ENCODE results near the gene CD44.
"Not testable (repeated sequence)": the region's sequence is repeated elsewhere in the genome, so short reads cannot be mapped to it uniquely, and the experiment has no call there.

The CD44 gene

DNA sequence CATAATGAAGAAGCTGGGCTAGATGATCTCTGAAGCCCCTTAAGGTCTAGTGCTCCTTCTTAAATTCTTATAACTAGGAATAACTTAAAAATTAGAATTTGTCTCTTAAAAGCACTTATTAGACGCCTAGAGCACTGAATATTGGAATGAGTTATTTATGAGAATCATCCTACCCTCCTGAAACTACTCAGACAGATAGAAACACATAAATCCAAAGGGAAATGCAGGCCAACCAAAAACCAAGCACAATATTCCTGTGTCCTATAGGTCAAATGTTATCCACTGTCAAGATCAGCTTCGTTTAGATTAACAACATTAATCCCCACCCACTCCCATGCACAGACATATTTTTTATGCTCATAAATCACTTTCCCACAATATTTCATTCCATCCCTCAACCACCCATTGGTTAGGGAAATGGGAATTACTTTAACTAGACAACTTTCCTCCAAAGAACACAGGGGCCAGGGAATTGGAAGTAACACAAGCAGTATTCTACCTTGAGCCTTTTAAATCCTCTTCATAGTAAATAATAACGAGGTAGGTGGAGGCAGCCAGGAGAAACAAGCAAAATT lies 87.1 kb downstream of the CD44 start:
- Histone ChIP-seq H3K4me1 (ENCODE audit: control insufficient read depth, insufficient read depth, low read length) (peaks cover 18% of the 10 kb centered on the region), H3K36me3 (ENCODE audit: control insufficient read depth, insufficient read depth, low read length) (peaks cover 19% of the 10 kb centered on the region), H3K4me3 (ENCODE audit: low read length) (no peak overlapping the region), H3K9ac (ENCODE audit: low read length) (no peak overlapping the region), H3K27ac (ENCODE audit: low read depth, low read length) (no peak overlapping the region), H3K27me3 (ENCODE audit: control insufficient read depth, insufficient read depth, low read length) (no peaks in the 10 kb centered on the region)

DNA sequence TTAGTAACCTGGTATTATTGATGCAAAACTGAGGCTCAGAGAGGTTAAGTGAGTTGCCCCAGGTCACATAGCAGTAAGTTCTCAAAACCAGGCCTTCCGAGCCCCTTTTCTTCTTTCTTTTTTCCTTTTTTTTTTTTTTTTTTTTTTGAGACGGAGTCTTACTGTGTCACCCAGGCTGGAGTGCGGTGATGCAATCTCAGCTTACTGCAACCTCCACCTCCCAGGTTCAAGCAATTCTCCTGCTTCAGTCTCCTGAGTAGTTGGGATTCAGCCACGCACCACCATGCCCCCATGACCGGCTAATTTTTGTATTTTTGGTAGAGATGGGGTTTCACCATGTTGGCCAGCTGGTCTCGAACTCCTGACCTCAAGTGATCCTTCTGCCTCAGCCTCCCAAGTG lies 87.8 kb downstream of the CD44 start:
- not testable (repeated sequence) for H3K4me3 ChIP-seq (ENCODE audit: low read length); H3K27me3 ChIP-seq (ENCODE audit: control insufficient read depth, insufficient read depth, low read length); H3K27ac ChIP-seq (ENCODE audit: low read depth, low read length); H3K9ac ChIP-seq (ENCODE audit: low read length)
- H3K36me3 ChIP-seq (ENCODE audit: control insufficient read depth, insufficient read depth, low read length), result peaks cover 19% of the 10 kb centered on the region
- peaks cover 18% of the 10 kb centered on the region for H3K4me1 ChIP-seq (ENCODE audit: control insufficient read depth, insufficient read depth, low read length)

DNA sequence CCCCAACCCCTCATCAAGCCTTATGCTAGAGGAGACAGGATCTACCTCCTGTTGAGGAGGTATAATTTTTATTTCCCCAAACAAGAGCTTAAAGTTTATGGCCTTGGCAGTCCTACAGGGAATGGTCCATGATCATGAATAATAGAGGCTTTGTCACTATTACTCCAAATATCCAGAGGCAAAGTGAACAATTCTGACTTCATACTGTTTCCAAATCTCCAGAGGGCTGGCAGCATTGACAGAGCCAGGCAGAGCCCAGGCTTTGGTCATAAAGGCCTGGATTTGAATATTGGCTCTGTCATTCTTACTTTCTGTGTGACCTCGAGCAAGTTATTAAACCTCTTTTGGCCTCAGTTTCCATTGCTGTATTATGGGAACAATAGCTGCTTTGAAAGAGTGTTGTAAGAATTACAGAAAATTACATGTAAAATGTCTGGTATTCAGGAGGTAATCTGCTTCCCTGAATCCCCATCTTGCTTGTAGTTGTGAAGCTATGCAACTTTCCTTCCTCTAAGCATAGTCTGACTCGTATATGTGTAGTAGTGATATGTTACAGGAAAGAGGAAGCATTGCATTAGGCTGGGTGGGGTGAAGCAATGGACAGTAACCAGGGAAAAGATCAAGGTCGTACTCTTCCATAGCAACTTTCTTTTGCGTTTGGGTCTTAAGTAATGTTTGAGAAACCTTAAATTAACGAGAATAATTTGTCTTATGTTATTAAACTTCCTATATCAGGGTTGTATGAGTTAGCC lies 88.8 kb downstream of the CD44 start:
- Histone ChIP-seq H3K9ac (ENCODE audit: low read length) (no peak overlapping the region), H3K4me3 (ENCODE audit: low read length) (no peak overlapping the region), H3K4me1 (ENCODE audit: control insufficient read depth, insufficient read depth, low read length) (peaks cover 18% of the 10 kb centered on the region), H3K27ac (ENCODE audit: low read depth, low read length) (peak overlapping the region; percentile 16), H3K27me3 (ENCODE audit: control insufficient read depth, insufficient read depth, low read length) (no peaks in the 10 kb centered on the region), H3K36me3 (ENCODE audit: control insufficient read depth, insufficient read depth, low read length) (peaks cover 17% of the 10 kb centered on the region)

DNA sequence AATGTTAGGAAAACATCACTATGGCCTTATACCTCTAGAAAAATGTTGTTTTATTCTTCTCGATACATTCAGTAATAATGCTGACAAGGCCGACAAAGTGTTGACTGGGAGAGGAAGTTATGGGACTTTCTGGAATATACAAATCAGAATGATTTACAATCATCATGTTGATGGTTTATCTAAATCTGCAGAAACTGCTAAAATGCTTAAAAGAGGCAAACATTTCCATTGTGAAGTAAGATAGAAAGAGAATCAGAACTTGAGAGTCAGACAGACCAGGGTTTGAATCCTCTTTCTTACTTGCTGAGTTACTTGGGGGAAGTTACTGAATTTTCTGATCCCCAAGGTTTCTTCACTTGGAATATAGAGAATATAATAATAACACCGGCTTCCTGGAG lies 89.4 kb downstream of the CD44 start:
- Histone ChIP-seq H3K36me3 (ENCODE audit: control insufficient read depth, insufficient read depth, low read length) (peaks cover 14% of the 10 kb centered on the region), H3K27me3 (ENCODE audit: control insufficient read depth, insufficient read depth, low read length) (no peaks in the 10 kb centered on the region), H3K4me1 (ENCODE audit: control insufficient read depth, insufficient read depth, low read length) (peaks cover 14% of the 10 kb centered on the region), H3K4me3 (ENCODE audit: low read length) (no peak overlapping the region), H3K9ac (ENCODE audit: low read length) (no peak overlapping the region), H3K27ac (ENCODE audit: low read depth, low read length) (no peak overlapping the region)

DNA sequence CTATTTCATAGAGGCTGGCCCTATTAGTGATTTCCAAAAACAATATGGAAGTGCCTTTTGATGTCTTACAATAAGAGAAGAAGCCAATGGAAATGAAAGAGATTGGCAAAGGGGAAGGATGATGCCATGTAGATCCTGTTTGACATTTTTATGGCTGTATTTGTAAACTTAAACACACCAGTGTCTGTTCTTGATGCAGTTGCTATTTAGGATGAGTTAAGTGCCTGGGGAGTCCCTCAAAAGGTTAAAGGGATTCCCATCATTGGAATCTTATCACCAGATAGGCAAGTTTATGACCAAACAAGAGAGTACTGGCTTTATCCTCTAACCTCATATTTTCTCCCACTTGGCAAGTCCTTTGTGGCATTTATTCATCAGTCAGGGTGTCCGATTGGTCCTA lies 91.4 kb downstream of the CD44 start:
- Histone ChIP-seq H3K4me3 (ENCODE audit: low read length) (no peak overlapping the region), H3K27me3 (ENCODE audit: control insufficient read depth, insufficient read depth, low read length) (no peaks in the 10 kb centered on the region), H3K9ac (ENCODE audit: low read length) (no peak overlapping the region), H3K27ac (ENCODE audit: low read depth, low read length) (no peak overlapping the region), H3K4me1 (ENCODE audit: control insufficient read depth, insufficient read depth, low read length) (peaks cover 6% of the 10 kb centered on the region), H3K36me3 (ENCODE audit: control insufficient read depth, insufficient read depth, low read length) (peaks cover 11% of the 10 kb centered on the region)

DNA sequence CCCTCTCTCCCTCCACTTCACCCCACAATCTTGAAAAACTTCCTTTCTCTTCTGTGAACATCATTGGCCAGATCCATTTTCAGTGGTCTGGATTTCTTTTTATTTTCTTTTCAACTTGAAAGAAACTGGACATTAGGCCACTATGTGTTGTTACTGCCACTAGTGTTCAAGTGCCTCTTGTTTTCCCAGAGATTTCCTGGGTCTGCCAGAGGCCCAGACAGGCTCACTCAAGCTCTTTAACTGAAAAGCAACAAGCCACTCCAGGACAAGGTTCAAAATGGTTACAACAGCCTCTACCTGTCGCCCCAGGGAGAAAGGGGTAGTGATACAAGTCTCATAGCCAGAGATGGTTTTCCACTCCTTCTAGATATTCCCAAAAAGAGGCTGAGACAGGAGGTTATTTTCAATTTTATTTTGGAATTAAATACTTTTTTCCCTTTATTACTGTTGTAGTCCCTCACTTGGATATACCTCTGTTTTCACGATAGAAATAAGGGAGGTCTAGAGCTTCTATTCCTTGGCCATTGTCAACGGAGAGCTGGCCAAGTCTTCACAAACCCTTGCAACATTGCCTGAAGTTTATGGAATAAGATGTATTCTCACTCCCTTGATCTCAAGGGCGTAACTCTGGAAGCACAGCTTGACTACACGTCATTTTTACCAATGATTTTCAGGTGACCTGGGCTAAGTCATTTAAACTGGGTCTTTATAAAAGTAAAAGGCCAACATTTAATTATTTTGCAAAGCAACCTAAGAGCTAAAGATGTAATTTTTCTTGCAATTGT lies 92.3 kb downstream of the CD44 start:
- peaks cover 11% of the 10 kb centered on the region for H3K36me3 ChIP-seq (ENCODE audit: control insufficient read depth, insufficient read depth, low read length)
- no peaks in the 10 kb centered on the region for H3K27me3 ChIP-seq (ENCODE audit: control insufficient read depth, insufficient read depth, low read length)
- no peak overlapping the region for H3K4me3 ChIP-seq (ENCODE audit: low read length)
- H3K27ac ChIP-seq (ENCODE audit: low read depth, low read length), result no peak overlapping the region
- peaks cover 6% of the 10 kb centered on the region for H3K4me1 ChIP-seq (ENCODE audit: control insufficient read depth, insufficient read depth, low read length)
- no peak overlapping the region for H3K9ac ChIP-seq (ENCODE audit: low read length)

DNA sequence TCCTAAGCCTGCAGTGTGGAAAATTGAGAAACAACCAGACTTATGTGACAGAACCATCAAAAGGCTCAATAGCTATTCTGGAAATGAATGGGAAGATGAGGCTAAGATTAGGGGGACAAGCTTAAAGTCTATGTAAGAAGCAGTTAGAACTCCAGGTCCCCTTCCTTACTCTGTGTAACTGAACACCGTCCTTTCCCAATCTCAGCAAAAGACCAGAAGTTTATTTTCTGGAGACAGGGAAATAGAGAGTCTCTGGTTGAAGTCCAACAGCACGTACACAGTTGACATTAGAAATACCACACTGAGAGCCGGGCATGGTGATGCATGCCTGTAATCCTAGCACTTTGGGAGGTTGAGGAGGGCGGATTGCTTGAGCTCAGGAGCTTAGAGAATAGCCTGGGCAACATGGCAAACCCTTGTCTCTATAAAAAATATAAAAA lies 93.9 kb downstream of the CD44 start:
- Histone ChIP-seq H3K4me3 (ENCODE audit: low read length) (no peak overlapping the region), H3K36me3 (ENCODE audit: control insufficient read depth, insufficient read depth, low read length) (peaks cover 11% of the 10 kb centered on the region), H3K4me1 (ENCODE audit: control insufficient read depth, insufficient read depth, low read length) (peaks cover 4% of the 10 kb centered on the region), H3K27me3 (ENCODE audit: control insufficient read depth, insufficient read depth, low read length) (no peaks in the 10 kb centered on the region), H3K27ac (ENCODE audit: low read depth, low read length) (peak overlapping the region; percentile 16), H3K9ac (ENCODE audit: low read length) (no peak overlapping the region)

DNA sequence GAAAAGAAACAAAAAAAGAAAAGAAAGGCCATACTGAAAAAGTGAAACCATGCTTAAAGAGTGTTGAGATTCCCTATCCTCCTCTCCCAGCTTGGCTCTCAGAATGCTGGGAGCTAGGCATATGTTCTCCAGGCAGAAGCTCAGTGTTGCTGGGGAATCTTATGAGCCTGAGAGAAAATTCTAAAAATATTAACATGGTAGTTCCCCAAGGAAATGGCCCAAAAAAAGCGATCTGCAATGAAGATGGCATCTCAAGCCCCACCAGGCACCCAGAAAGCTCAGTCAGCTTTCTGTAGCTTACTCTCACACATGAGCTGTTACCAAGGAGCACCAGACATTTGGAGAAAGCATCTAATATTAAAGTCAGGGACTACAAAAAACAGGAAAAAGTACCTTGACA lies 94.5 kb downstream of the CD44 start:
- peaks cover 4% of the 10 kb centered on the region for H3K4me1 ChIP-seq (ENCODE audit: control insufficient read depth, insufficient read depth, low read length)
- no peak overlapping the region for H3K9ac ChIP-seq (ENCODE audit: low read length)
- no peaks in the 10 kb centered on the region for H3K27me3 ChIP-seq (ENCODE audit: control insufficient read depth, insufficient read depth, low read length)
- no peak overlapping the region for H3K27ac ChIP-seq (ENCODE audit: low read depth, low read length)
- H3K36me3 ChIP-seq (ENCODE audit: control insufficient read depth, insufficient read depth, low read length), result peaks cover 11% of the 10 kb centered on the region
- no peak overlapping the region for H3K4me3 ChIP-seq (ENCODE audit: low read length)

DNA sequence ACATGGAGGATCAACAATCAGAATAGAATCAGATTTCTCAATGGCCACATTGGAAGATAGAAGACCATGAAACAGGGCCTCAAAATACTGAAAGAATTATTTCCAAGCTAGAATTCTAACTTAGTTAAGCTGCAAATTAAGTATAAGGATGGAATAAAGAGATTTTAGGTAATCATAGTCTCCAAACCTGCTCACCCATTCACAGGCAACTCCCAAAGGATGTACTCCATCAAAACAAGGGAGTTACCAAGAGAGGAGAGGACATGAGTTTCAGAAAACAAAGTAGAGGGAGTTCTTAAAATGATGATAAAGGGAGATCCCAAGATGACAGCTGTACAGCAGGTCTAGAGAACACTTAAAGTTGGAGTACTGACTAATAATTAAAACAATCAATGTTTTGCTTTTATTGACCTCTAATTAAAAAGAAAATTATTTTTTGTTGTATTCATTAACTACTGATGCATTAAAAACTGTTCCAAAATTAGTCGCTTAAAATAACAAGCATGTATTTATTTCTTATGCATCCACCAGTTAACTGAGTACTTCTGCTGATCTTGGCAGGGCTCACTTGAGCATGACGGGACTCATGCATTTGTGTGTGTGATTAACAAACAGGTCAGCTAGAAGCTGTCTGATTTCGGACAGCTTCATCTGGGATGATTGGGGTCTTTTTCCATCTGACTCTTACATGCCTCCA lies 95.6 kb downstream of the CD44 start:
- no peak overlapping the region for H3K27ac ChIP-seq (ENCODE audit: low read depth, low read length)
- no peak overlapping the region for H3K4me3 ChIP-seq (ENCODE audit: low read length)
- no peaks in the 10 kb centered on the region for H3K27me3 ChIP-seq (ENCODE audit: control insufficient read depth, insufficient read depth, low read length)
- no peak overlapping the region for H3K9ac ChIP-seq (ENCODE audit: low read length)
- H3K36me3 ChIP-seq (ENCODE audit: control insufficient read depth, insufficient read depth, low read length), result peaks cover 4% of the 10 kb centered on the region
- peaks cover 4% of the 10 kb centered on the region for H3K4me1 ChIP-seq (ENCODE audit: control insufficient read depth, insufficient read depth, low read length)

DNA sequence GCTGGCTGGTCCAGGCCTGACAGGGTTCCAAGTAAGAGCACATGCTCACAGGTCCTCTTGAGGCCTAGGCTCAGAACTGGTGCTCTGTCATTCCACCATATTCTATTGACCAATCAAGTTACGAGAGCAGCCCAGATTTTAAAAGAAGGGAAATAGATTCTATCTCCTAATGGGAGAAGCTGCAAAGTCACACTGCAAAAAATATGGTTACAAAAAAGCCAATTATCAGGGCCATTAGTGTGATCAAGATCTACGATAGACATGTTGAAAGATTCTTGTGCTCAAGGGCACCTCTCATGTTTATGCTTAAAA lies 96.1 kb downstream of the CD44 start:
- Histone ChIP-seq H3K36me3 (ENCODE audit: control insufficient read depth, insufficient read depth, low read length) (peaks cover 3% of the 10 kb centered on the region), H3K4me3 (ENCODE audit: low read length) (no peak overlapping the region), H3K27ac (ENCODE audit: low read depth, low read length) (no peak overlapping the region), H3K27me3 (ENCODE audit: control insufficient read depth, insufficient read depth, low read length) (no peaks in the 10 kb centered on the region), H3K9ac (ENCODE audit: low read length) (no peak overlapping the region), H3K4me1 (ENCODE audit: control insufficient read depth, insufficient read depth, low read length) (peaks cover 4% of the 10 kb centered on the region)

DNA sequence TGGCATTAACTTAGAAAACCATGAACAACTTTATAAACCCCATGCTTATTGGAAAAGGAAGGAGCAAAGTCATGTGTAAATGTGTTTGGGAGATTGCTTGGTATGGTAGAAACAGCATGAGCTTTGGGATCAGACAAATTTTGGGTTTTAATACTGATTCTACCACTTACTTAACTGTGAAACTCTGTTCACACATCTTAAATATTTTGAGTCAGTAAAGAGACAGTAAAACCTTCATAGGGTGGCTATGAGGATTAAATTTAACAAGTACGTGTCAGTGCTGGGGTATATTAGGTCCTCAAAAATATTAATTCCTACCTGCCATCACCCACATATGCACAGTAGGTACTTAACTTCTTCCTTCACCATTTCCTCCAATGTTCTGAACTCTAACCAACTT lies 96.5 kb downstream of the CD44 start:
- peaks cover 3% of the 10 kb centered on the region for H3K36me3 ChIP-seq (ENCODE audit: control insufficient read depth, insufficient read depth, low read length)
- no peak overlapping the region for H3K27ac ChIP-seq (ENCODE audit: low read depth, low read length)
- no peak overlapping the region for H3K4me3 ChIP-seq (ENCODE audit: low read length)
- no peaks in the 10 kb centered on the region for H3K27me3 ChIP-seq (ENCODE audit: control insufficient read depth, insufficient read depth, low read length)
- peaks cover 4% of the 10 kb centered on the region for H3K4me1 ChIP-seq (ENCODE audit: control insufficient read depth, insufficient read depth, low read length)
- H3K9ac ChIP-seq (ENCODE audit: low read length), result no peak overlapping the region

DNA sequence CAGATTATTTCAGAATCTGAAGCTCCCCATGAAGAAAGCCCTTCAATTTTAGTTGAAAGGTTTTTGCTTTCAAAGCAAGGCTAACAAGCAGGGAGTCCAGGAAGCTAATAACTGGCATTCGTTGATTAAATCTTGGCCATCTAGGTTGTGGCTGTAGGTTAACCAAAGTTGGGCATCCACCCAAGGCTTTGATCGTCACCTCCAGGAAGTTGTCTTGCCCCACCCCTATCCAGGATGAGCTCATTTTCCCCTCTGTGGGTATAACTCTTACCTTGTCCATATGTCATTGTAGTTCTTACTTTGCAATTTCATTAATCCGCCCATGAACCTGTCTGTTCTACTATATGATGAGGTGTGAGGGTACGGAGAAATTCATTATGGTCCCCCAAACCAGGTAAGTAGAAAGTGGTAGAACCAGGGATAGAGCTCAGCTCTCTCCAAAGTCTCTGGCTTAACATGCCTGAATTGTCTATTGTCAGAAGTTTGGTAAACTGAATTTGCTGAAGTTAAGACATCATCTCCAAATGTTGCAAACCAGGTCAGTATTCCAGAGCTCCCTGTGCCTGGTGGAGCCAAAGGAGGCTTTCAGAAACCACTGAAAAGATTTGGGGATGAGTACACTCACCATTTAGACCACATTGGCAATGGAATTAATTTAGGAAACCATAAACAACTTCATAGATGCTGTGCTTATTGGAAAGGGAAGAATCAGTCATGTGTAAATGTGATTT lies 97.1 kb downstream of the CD44 start:
- H3K4me3 ChIP-seq (ENCODE audit: low read length), result no peak overlapping the region
- peaks cover 3% of the 10 kb centered on the region for H3K36me3 ChIP-seq (ENCODE audit: control insufficient read depth, insufficient read depth, low read length)
- H3K9ac ChIP-seq (ENCODE audit: low read length), result no peak overlapping the region
- no peaks in the 10 kb centered on the region for H3K27me3 ChIP-seq (ENCODE audit: control insufficient read depth, insufficient read depth, low read length)
- H3K4me1 ChIP-seq (ENCODE audit: control insufficient read depth, insufficient read depth, low read length), result peaks cover 4% of the 10 kb centered on the region
- H3K27ac ChIP-seq (ENCODE audit: low read depth, low read length), result no peak overlapping the region
